Thymus (tissue), 11 donors: ENCODE data around the gene IRF8. TPM values are rescaled to one million over a fixed set of nuclear protein-coding genes. Genes with fewer than 3 reads are reported as not detected.

Source experiments
- DNase-seq, 9 donors: peaks; one replicate each; pipeline ENCODE4 v3.0.0-alpha.2; 2013; ENCODE audit warnings: low spot score in 9 of 9, low read depth in 6 of 9, missing footprints in 1 of 9
- H3K27ac ChIP-seq, 2 donors: one replicate each; pipeline ENCODE4 v1.5.1; 2013; ENCODE audit warnings: control low read depth in 1 of 2, low read depth in 1 of 2, low read length in 1 of 2, mild to moderate bottlenecking in 1 of 2, moderate library complexity in 1 of 2
- H3K27me3 ChIP-seq, 2 donors: one replicate each; pipeline ENCODE4 v1.5.1; 2013; ENCODE audit warnings: low read length in 1 of 2; ENCODE audit not compliant: control insufficient read depth in 2 of 2, insufficient read depth in 1 of 2
- H3K36me3 ChIP-seq, 2 donors: one replicate each; pipeline ENCODE4 v1.5.1; 2013; ENCODE audit warnings: low read length in 1 of 2, mild to moderate bottlenecking in 1 of 2, moderate library complexity in 1 of 2; ENCODE audit not compliant: control insufficient read depth in 2 of 2, insufficient read depth in 2 of 2
- H3K4me1 ChIP-seq, 2 donors: one replicate each; pipeline ENCODE4 v1.5.1; 2013; ENCODE audit warnings: low read length in 2 of 2; ENCODE audit not compliant: control insufficient read depth in 2 of 2, insufficient read depth in 2 of 2
- H3K4me3 ChIP-seq, 2 donors: one replicate each; pipeline ENCODE4 v1.5.1; 2013; ENCODE audit warnings: low read length in 2 of 2, control low read depth in 1 of 2, mild to moderate bottlenecking in 1 of 2
- H3K9me3 ChIP-seq, 2 donors: one replicate each; pipeline ENCODE4 v1.5.1; 2013; ENCODE audit warnings: low read length in 1 of 2, mild to moderate bottlenecking in 1 of 2; ENCODE audit not compliant: control insufficient read depth in 2 of 2, insufficient read depth in 1 of 2
- WGBS: extraction: QIAGEN DNeasy Blood & Tissue Kit; methylation state at CpG from one replicate; pipeline ENCODE4 v1.1.7; 2013; 5-methylcytosine and 5-hydroxymethylcytosine counted together
- polyA plus RNA-seq: library from polyadenylated mRNA; stranded (reverse); fragments of 200-250 nt; gene quantifications from one replicate; pipeline ENCODE4 v1.2.3, GENCODE V29; 2013
- total RNA-seq: library from RNA; stranded (reverse); fragments of 120-200 nt; gene quantifications from one replicate; pipeline ENCODE4 v1.2.4, GENCODE V29; 2013
- donor health status: healthy.

The IRF8 gene
- total and polyA plus RNA-seq, 2 donors = 38.8 to 119 TPM

GRCh38 chr16:85952197-85952596, 53.2 kb downstream of the IRF8 start:
- 97% methylated on average over 12 of the region's 12 CpGs for WGBS
- DNase-seq = no peak
- no peak overlapping the region for H3K27ac ChIP-seq
- no peaks in the 10 kb centered on the region for H3K36me3 ChIP-seq
- H3K27me3 ChIP-seq = peaks cover 9 to 29% of the 10 kb centered on the region in 2 donors
- H3K9me3 ChIP-seq = no peaks in the 10 kb centered on the region
- H3K4me1 ChIP-seq = peaks cover 2 to 10% of the 10 kb centered on the region in 2 donors
- no peak overlapping the region for H3K4me3 ChIP-seq

- Histone ChIP-seq H3K27ac (no peak overlapping the region), H3K4me3 (no peak overlapping the region), H3K9me3 (no peaks in the 10 kb centered on the region), H3K4me1 (peaks cover 0 to 9% of the 10 kb centered on the region in 2 donors), H3K36me3 (no peaks in the 10 kb centered on the region), H3K27me3 (peaks cover 4 to 23% of the 10 kb centered on the region in 2 donors)
- no peak for DNase-seq
- WGBS = 96% methylated on average over 5 of the region's 5 CpGs
Measured at GRCh38 chr16:85952811-85953210, 53.8 kb downstream of the IRF8 start.

GRCh38 chr16:85954927-85955519, 56.1 kb downstream of the IRF8 start:
- WGBS = 95% methylated on average over 12 of the region's 12 CpGs

GRCh38 chr16:85955566-85955965, 56.6 kb downstream of the IRF8 start:
- H3K27me3 ChIP-seq = peaks cover 0 to 2% of the 10 kb centered on the region in 2 donors
- H3K4me1 ChIP-seq = peaks cover 0 to 2% of the 10 kb centered on the region in 2 donors
- 50% methylated on average over 11 of the region's 11 CpGs for WGBS
- DNase-seq = no peak
- no peaks in the 10 kb centered on the region for H3K9me3 ChIP-seq
- no peak overlapping the region for H3K4me3 ChIP-seq
- no peak overlapping the region for H3K27ac ChIP-seq
- H3K36me3 ChIP-seq = no peaks in the 10 kb centered on the region

More at GRCh38 chr16:85954927-85955519, 56.1 kb downstream of the IRF8 start:
- Histone ChIP-seq H3K4me1 (peaks cover 0 to 2% of the 10 kb centered on the region in 2 donors), H3K4me3 (no peak overlapping the region), H3K9me3 (no peaks in the 10 kb centered on the region), H3K27me3 (peaks cover 0 to 4% of the 10 kb centered on the region in 2 donors), H3K36me3 (no peaks in the 10 kb centered on the region), H3K27ac (no peak overlapping the region)
- no peak for DNase-seq

- DNase-seq = no peak
- Histone ChIP-seq H3K4me3 (no peak overlapping the region), H3K36me3 (no peaks in the 10 kb centered on the region), H3K4me1 (peaks cover 0 to 2% of the 10 kb centered on the region in 2 donors), H3K27ac (no peak overlapping the region), H3K9me3 (no peaks in the 10 kb centered on the region), H3K27me3 (peaks cover 0 to 2% of the 10 kb centered on the region in 2 donors)
- 96% methylated on average over 15 of the region's 15 CpGs for WGBS
Measured at GRCh38 chr16:85956426-85956825, 57.5 kb downstream of the IRF8 start.

- Histone ChIP-seq H3K27ac (no peak overlapping the region), H3K27me3 (peaks cover 0 to 2% of the 10 kb centered on the region in 2 donors), H3K36me3 (no peaks in the 10 kb centered on the region), H3K4me1 (peaks cover 0 to 2% of the 10 kb centered on the region in 2 donors), H3K4me3 (no peak overlapping the region), H3K9me3 (no peaks in the 10 kb centered on the region)
- whole genome bisulfite sequencing = 98% methylated on average over 8 of the region's 8 CpGs
- DNase-seq = no peak
Measured at GRCh38 chr16:85958731-85959130, 59.8 kb downstream of the IRF8 start.

- Histone ChIP-seq H3K27ac (no peak overlapping the region), H3K36me3 (no peaks in the 10 kb centered on the region), H3K9me3 (no peaks in the 10 kb centered on the region), H3K27me3 (peaks cover 0 to 2% of the 10 kb centered on the region in 2 donors), H3K4me3 (no peak overlapping the region), H3K4me1 (peaks cover 0 to 2% of the 10 kb centered on the region in 2 donors)
- no peak for DNase-seq
- 88% methylated on average over 9 of the region's 9 CpGs for WGBS
Measured at GRCh38 chr16:85959686-85960085, 60.7 kb downstream of the IRF8 start.

- no peak for DNase-seq
- H3K27me3 ChIP-seq = peaks cover 0 to 2% of the 10 kb centered on the region in 2 donors
- no peaks in the 10 kb centered on the region for H3K36me3 ChIP-seq
- WGBS = 88% methylated on average over 10 of the region's 10 CpGs
- H3K9me3 ChIP-seq = no peaks in the 10 kb centered on the region
- no peak overlapping the region for H3K4me3 ChIP-seq
- no peak overlapping the region for H3K27ac ChIP-seq
- H3K4me1 ChIP-seq = peaks cover 0 to 2% of the 10 kb centered on the region in 2 donors
Measured at GRCh38 chr16:85960486-85961046, 61.6 kb downstream of the IRF8 start.

GRCh38 chr16:85961988-85962915, 63.3 kb downstream of the IRF8 start:
- no peak for DNase-seq
- no peak overlapping the region for H3K4me3 ChIP-seq

More at GRCh38 chr16:85961988-85962915, 63.3 kb downstream of the IRF8 start:
- no peak overlapping the region for H3K27ac ChIP-seq
- H3K4me1 ChIP-seq = peaks cover 0 to 2% of the 10 kb centered on the region in 2 donors
- no peaks in the 10 kb centered on the region for H3K27me3 ChIP-seq
- H3K9me3 ChIP-seq = no peaks in the 10 kb centered on the region
- WGBS = 95% methylated on average over 22 of the region's 22 CpGs
- no peaks in the 10 kb centered on the region for H3K36me3 ChIP-seq
